Suprapubic skin (tissue), 4 donors: Measurements from ENCODE around the gene PLEKHD1.

ENCODE experiments used
- EP300 ChIP-seq: sonication (generic); formaldehyde crosslinking; IDR thresholded peaks from one replicate; pipeline ENCODE4 v1.6.1; 2017; ENCODE audit warnings: antibody characterized with exemption
- POLR2A ChIP-seq, 2 donors: fragments of 450-650 bp; IDR thresholded peaks; one replicate each; pipeline ENCODE4 v1.6.1; 2017; ENCODE audit warnings: antibody characterized with exemption in 2 of 2, mild to moderate bottlenecking in 2 of 2, moderate library complexity in 2 of 2
- POLR2AphosphoS5 ChIP-seq, 3 donors: sonication (generic); formaldehyde crosslinking; IDR thresholded peaks; one replicate each; pipeline ENCODE4 v1.6.1; 2017; ENCODE audit warnings: antibody characterized with exemption in 3 of 3
- TF ChIP-seq, protein P1 (sequence below), 2 donors: fragments of 200-600 bp in 1 of 2; fragments of 450-650 bp in 1 of 2; sonication (generic) in 1 of 2; IDR thresholded peaks; one replicate each; pipeline ENCODE4 v1.5.1; 2016 to 2019; ENCODE audit warnings: antibody characterized with exemption in 2 of 2, mild to moderate bottlenecking in 1 of 2, moderate library complexity in 1 of 2

DNA sequence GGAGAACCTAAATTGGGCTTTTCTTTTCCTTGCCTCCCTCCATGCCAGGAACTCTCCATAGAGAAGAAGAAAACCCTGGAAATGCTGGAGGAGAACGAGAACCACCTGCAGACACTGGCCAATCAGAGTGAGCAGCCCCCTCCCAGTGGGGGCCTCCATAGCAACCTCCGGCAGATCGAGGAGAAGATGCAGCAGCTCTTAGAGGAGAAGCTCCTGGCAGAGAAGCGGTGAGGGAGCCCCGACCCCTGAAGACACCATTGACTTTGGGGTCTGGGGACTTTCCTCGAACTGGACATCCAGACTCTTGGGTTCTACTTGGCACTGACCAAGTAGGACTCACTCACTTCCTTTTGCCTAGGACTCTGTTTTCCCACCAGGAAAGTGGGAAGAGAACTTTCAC is 41.4 kb downstream of the PLEKHD1 start:
- TF ChIP-seq, protein P1, sequence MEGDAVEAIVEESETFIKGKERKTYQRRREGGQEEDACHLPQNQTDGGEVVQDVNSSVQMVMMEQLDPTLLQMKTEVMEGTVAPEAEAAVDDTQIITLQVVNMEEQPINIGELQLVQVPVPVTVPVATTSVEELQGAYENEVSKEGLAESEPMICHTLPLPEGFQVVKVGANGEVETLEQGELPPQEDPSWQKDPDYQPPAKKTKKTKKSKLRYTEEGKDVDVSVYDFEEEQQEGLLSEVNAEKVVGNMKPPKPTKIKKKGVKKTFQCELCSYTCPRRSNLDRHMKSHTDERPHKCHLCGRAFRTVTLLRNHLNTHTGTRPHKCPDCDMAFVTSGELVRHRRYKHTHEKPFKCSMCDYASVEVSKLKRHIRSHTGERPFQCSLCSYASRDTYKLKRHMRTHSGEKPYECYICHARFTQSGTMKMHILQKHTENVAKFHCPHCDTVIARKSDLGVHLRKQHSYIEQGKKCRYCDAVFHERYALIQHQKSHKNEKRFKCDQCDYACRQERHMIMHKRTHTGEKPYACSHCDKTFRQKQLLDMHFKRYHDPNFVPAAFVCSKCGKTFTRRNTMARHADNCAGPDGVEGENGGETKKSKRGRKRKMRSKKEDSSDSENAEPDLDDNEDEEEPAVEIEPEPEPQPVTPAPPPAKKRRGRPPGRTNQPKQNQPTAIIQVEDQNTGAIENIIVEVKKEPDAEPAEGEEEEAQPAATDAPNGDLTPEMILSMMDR (IDR thresholded peaks at IDR 0.05) = no peak
- TF ChIP-seq POLR2AphosphoS5 (IDR thresholded peaks at IDR 0.05) (no peak), POLR2A (IDR thresholded peaks at IDR 0.05) (no peak), EP300 (no peak)
